ENCODE data around the gene NME8.

DNA sequence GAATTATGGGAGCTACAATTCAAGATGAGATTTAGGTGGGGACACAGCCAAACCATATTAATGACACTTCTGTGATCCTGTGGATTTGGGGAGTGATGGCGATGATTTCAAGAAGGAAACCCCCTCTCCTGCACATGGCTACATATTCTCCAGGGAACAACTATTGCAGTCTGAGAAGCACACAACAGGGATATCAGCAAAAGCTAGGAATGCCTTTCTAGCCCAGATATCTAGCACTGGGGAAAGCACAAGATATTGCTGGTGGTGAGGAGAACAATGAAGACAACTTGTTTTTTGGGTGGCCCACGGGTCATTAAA lies 96.3 kb downstream of the NME8 start:
- TF ChIP-seq, protein P1, sequence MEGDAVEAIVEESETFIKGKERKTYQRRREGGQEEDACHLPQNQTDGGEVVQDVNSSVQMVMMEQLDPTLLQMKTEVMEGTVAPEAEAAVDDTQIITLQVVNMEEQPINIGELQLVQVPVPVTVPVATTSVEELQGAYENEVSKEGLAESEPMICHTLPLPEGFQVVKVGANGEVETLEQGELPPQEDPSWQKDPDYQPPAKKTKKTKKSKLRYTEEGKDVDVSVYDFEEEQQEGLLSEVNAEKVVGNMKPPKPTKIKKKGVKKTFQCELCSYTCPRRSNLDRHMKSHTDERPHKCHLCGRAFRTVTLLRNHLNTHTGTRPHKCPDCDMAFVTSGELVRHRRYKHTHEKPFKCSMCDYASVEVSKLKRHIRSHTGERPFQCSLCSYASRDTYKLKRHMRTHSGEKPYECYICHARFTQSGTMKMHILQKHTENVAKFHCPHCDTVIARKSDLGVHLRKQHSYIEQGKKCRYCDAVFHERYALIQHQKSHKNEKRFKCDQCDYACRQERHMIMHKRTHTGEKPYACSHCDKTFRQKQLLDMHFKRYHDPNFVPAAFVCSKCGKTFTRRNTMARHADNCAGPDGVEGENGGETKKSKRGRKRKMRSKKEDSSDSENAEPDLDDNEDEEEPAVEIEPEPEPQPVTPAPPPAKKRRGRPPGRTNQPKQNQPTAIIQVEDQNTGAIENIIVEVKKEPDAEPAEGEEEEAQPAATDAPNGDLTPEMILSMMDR (conservative IDR thresholded peaks at IDR 0.05; ENCODE audit: low read depth in 2 of 2): no peak
- TF ChIP-seq POLR2AphosphoS5 (IDR thresholded peaks at IDR 0.05; ENCODE audit: low read depth): no peak
- TF ChIP-seq EZH2 (IDR thresholded peaks at IDR 0.05; ENCODE audit: low read depth, unreplicated experiment): no peak
- TF ChIP-seq JUNB (IDR thresholded peaks at IDR 0.05; ENCODE audit: unreplicated experiment): no peak
- TF ChIP-seq, protein P2, sequence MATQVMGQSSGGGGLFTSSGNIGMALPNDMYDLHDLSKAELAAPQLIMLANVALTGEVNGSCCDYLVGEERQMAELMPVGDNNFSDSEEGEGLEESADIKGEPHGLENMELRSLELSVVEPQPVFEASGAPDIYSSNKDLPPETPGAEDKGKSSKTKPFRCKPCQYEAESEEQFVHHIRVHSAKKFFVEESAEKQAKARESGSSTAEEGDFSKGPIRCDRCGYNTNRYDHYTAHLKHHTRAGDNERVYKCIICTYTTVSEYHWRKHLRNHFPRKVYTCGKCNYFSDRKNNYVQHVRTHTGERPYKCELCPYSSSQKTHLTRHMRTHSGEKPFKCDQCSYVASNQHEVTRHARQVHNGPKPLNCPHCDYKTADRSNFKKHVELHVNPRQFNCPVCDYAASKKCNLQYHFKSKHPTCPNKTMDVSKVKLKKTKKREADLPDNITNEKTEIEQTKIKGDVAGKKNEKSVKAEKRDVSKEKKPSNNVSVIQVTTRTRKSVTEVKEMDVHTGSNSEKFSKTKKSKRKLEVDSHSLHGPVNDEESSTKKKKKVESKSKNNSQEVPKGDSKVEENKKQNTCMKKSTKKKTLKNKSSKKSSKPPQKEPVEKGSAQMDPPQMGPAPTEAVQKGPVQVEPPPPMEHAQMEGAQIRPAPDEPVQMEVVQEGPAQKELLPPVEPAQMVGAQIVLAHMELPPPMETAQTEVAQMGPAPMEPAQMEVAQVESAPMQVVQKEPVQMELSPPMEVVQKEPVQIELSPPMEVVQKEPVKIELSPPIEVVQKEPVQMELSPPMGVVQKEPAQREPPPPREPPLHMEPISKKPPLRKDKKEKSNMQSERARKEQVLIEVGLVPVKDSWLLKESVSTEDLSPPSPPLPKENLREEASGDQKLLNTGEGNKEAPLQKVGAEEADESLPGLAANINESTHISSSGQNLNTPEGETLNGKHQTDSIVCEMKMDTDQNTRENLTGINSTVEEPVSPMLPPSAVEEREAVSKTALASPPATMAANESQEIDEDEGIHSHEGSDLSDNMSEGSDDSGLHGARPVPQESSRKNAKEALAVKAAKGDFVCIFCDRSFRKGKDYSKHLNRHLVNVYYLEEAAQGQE (IDR thresholded peaks at IDR 0.05; ENCODE audit: unreplicated experiment): no peak
- no peak for TF ChIP-seq EZH2phosphoT487 (IDR thresholded peaks at IDR 0.05; ENCODE audit: unreplicated experiment)

Measured in GM23338 (cell line).